Activated naive CD8-positive, alpha-beta T cell treated with anti-CD3 and anti-CD28 coated beads, Interleukin-2, amount 50 U/mL, for 16 hours (primary cell): Measurements from ENCODE around the gene ZNF526.
A peak's percentile ranks its signal among the peaks of the same experiment; 100 is the strongest.

Experiments
- DNase-seq: peaks from one replicate; pipeline ENCODE4 v3.0.0-alpha.2; 2020; ENCODE audit warnings: low read depth, low spot score

Gene ZNF526

DNA sequence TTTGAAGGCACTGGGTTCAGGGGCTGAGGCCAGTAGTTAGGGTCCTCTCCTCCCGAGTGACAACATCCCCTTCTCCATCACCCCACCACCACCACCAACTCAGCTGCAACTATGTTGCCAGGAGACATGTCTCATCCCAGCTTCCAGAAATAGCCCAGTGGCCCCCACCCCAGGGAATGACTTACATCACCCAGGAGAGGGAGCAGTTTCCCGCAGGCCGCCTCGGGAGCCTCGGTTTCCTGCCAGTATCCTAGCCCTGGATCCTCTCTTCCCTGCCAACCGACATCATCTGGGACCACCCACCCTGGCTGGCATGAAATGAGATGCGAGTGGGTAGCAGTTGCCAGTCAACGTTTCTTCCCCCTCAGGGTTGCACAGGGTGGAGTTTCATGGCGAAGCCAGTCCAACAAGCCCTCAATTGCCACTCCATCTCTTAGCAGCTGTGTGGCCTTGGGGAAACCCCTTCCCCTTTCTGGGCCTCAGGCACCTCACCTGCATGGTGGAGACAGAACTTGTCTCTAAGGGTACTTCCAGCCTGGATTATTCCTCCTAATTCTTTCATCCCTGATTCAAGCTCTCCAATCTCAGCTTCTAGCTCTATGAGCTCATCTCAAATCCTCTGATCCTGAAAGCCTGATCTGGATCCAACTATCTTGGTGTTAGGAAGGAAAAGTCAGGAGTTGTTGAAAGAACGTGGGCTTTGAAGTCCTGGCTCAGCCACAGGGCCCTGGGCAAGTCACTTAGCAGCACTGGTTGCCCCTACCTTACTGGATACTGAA is 26.2 kb downstream of the ZNF526 start:
- DNase-seq = no peak

DNA sequence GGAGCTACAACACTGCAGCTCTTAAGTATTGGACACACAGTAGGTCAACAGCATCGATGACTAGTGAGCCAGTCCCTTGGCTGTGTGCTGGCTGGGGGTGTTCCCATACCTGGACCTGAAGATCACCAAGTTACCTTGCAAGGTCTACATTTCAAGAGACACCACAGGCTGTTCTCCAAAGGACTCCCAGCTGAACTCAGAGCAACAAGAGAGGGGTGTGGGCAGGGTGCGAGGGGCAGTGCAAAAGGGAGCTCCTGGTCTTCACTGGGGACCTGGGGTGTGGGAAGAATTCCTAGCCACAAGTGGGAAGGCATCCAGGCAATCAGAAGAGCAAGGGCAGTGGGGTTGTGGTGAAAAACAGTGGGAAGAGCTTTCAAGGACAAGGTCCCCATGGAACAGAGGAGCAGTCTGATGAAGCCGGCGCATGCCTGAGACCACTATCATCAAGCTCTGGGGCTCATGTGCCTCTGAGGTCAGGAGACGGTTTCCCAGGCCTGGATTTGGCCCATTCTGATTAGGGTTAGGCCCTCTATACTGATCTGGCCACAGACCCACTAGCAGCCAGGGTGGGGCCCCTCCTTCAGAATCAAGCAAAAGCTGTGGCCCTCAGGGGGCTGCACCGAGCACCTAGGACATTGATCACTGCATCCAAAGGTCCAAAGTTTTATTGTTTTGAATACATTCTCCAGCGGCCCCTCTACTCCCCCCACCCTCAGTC is 27.0 kb downstream of the ZNF526 start:
- DNase-seq = no peak

DNA sequence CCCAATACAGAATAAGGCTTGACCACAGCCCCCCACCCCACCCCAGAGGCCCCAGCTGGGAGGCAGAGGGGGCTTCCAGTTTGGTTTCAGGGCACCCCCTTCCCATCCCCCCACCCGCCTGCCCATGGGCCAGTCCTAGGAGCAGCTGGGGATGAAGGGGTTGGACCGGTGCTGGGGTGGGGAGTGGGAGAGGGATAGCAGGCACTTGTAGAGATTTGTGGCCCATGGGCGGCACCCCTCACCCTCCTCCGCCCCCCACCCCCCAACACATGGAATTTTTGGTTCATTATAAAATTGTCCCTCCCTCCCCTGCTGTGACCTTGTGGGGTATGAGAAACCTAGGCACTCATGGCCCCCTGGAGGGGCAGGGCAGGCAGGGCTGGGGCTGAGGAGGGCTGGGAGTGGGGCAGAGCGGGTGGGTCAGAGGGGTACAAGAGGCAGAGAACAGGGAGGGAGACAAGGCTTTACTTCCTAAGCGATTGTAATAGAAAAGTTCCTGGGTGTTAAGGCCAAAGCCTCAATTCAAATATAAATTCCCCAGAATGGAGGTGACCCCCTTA is 27.6 kb downstream of the ZNF526 start:
- DNase-seq = no peak

DNA sequence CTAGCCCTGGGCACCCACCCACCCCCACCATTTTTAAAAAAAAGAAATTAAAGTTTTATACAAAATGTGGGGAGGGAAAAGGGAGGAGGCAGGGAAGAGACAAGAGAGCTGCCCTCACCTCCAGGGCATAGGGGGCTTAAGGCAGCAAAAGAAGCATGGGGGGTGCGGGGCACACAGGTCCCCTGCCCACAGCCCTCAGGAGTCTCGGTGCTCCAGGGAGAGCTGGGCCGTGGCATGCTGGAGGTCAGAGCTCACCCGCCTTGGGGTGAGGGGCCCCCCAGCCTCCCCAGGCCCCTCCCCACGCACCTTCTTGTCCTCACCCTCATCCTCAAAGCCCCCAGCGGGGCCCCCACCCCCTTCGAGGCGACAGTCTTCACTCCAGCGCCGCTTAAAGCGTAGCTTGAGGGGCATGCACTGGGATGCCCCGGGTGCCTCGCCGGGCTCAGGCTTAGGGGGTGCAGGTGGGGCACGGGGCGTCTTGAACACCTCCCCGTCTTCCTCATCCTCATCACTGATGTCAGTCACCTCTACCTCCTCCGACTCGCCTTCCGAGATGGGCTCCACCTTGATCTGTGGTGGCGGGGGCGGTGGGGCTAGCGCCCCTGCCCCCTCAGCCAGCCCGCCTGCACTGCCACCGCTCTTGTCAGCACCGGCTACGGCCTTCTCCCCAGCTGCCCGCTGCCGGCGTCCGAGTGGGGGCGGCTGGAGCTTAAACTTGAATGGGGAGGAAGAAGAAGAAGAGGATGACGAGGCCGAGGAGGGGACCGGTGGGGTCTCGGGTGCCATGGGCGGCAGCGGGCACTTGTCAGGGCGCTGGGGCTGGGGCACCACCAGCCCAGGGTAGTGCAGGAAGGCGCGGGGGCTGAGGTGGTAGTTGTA is 28.4 kb downstream of the ZNF526 start:
- no peak for DNase-seq

DNA sequence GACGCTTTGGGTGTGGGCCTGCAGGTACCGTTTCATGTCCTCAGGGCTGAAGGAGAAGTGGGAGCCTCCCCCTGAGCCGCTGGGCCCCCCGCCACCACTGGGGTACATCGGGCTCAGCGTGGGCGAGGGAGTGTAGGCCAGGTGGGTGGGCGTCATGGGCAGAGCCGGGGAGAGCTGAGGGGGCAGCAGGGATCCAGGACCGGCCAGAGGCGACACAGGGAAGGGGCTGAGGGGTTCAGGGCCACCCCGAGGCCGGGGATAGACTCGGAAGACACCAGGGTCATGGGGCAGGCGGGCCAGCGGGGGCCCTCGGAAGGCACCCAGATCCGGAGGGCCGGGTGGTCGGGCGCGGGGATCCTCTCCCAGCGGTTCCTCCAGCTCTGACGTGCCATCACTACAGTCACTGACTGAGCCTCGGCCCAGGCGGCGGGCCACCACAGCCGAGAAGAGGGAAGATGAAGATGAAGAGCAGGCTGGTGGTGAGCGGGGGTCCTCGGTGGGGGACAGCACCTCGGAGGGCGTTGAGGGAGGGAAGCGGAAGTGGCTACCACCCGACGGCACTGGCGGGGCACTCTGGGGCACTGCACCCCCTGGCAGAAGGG is 29.1 kb downstream of the ZNF526 start:
- DNase-seq = no peak

DNA sequence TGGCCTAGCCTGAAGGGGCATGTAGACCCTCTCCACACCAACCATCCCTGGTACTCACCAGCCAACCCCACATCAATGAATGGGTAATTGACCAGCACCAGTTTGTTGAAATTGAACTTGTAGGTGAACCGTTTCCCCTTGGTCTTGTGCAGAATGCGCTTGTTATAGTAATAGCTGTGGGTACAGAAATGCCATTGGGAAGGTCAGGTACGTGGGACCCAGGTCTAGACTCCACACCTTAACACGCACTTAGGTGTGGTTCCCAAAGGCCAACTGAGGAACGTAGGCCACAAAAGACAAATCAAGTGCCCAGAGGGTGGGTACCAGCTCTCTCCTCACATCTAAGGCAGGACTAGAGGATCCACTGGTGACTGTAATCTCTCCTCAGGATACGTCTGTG is 29.7 kb downstream of the ZNF526 start:
- no peak for DNase-seq

DNA sequence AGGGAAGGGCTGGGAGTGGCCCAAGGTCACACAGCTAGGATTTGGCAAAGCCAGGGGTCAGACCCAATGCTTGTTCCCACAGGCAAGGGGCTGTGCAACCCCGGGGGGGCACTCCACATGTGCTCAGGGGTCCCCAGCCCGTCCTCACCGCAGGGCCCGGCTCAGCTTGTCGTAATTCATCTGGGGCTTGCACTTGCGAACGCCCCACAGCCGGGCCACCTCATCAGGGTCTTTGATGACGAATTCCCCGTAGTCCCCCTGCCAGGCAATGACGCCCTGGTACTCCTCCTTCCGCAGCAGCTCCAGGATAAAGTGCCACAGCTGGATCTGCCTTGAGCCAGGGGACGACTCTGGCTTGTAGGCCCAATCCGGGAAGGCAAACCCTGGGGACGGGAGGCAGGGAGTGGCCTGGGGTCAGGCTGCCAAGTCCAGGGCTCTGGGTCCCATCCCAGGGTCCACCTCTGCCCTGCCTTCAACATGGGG is 30.1 kb downstream of the ZNF526 start:
- no peak for DNase-seq

DNA sequence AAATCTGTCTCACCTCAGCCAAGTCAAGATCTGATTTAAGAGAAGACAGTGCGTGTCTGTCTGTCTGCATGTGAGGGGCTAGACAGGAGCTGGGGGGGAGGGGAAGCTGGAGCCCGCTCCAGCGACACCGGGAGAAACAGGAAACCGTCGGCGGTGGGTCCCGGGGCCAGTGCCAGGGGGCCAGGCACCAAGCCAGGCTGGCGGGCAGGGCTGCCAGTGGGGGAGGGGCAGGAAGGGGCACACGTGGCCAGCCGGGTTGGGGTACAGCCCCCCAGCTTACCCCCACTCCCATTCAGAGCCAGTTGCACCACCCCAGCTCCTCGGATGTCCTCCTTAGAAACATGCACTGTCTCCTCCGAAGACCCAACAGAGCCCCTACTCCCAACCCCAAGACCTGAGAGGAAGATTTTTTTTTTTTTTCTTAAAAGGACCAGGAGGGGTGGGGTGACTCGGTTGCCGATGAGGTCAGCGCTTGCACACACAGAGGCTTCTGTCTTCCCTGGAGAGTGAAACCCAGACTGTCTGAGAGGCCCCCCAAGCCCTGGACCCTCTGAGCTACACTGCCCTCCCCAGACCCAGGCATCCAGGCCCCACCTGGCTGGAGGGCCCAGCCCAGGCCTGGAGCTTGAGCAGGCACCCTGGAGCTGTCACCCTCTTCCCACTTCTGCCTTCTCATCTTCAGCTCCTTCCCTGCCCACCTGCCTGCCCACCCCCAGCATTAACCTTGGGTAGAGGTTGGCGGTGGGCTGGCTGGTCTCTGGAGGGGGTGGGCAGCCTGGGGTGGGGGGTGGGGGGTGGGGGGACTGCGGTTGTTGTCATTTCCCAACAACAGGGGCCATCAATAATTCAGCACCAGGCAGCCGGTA is 30.8 kb downstream of the ZNF526 start:
- no peak for DNase-seq

DNA sequence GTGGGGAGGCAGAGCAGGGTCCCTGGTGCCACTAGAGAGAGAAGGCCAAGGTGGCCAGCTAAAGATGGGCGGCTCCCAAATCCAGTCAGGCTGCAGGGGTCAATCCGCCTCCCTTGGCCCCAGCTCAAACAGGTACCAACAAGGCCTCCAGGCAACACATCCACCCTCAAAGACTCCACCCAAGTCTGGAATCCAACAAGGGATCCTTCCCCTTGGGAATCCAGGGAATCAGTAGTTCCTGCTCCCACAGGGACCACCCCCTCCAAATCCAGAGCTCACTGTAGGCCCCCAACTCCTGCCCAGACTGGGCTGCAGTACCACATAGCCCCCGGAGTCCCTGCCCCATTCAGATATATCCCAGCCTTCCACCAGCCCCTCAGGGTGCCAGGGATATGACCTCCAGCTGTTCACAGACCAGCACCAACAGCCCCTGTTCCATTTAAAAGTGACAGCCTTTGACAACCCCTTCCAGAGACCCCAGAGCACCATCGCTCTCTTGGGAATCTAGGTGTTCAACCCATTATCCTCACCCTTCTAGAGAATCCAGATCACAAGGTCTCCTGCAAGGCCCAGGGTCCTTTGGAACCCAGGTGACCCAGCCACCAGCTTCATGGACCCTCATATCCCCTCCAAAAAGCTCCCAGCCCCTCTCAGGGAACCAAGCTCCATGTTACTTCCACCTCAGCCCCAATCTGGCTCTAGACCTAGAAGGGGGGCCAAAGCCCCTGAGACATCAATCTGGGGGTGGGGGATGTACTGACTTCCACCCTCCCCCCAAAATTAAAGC is 31.7 kb downstream of the ZNF526 start:
- DNase-seq = no peak

DNA sequence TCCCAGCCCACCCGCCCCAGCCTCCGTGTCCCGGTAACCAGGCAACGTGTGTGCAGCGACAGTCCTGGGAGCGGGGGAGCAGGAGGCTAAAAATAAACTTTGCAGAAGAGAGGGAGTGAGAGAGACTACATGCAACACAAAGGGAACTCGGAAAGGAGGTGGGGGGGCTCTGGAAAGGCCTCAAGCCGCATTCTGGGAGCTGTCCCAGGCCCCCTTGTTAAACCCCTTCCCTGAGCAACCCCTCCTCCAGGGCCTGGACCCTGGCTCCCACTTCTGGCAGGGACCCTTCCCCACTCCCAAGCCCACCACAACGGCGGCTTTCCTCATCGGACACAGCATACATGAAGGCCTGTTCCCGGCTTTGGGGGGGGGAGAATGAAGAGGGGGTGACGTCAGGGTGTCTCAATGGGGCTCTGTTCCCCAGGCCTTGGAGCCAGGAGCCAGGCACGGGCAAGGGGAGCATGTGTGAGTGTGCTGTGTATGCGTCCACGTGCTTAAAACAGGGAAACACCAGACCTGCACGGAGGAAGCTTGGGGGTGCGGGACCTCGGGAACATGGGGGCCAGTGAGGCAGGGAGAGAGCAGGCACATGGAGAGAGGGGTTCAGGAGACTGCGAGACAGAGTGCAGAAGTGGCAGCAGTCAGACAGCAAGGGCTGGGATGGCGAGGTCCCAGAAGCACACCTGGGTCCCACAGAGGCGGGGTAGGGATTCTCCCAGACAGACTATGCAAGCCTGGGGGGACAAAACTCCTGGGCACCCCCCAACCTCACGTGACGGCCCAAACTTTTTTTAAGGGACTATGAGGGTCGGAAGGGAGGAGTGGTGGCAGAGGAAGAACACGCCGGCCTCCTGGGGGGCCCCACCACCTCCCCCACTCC is 32.5 kb downstream of the ZNF526 start:
- no peak for DNase-seq

DNA sequence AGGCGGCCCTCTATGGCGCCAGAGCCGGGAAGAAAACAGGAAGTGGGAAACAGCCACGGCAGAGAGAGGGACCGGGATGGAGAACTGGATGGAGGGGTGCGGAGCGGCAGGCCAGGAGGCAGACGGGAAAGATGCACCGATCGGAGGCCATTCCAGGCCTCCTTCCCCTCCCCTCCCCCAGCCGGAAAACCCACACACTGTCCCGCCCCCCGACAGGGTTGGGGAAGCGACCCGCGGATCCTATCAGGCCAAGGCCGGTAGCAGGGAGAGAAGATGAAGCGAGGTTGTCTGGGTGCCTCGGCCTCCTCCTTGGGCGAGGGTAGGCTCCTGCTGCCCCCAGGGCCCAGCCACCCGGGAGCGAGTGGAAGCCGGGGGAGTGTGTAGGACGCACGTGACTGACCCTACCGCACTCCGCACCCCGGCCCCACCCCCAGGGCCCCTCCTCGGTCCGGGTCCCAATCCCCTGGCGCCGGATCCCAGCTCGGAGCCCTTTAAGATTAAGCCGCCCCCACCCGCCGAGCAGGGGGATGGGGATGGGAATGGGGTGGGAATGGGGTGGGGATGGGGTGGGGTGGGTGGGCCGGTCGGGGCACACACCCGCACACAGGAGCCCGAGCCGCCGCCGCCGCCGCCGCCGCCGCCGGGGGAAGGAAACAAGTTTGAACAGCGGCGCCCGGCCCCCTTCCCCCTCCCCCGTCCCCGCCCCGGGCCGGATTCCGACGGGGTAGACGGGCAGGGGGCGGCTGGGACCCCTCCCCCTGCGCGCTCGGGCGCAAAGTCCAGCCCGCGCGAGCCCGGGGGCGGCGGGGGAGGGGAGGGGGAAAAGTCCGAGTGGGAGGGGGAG is 33.4 kb downstream of the ZNF526 start:
- no peak for DNase-seq

DNA sequence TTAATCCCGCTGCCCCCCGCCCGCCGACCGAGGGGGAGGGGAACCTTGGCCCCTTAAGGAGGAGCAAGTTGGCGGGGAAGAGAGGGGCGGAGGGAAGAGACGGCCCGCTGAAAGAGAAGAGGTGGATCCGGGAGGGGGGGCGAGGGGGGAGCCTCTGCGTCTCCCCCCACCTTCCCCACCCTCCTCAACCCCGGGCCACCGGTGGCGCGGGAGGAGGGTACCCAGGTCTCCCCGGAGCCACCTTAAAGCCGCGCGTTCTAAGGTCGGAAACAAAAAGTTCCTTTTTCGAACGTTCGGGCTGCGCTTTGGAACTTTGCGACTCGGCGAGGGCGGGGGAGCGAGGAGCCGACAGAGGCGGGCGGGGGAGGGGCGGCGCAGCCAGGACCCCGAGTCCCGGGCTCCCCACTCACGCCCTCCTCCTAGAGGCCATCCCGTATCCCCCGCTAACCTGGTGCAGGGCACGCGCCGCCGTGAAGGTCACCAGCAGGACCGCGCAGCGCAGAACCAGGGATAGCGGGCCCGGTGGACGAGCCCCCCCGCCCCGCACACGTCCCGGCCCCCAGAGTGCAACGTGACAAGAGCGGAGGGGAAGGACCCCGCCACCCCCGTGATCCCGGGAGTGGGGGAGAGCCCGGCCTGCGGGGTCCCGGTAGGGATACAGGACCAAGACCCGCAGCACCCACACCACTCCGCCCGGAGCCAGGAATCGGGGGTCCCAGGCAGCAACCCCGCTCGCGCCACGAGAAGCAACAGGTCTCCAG is 34.2 kb downstream of the ZNF526 start:
- DNase-seq = peak; percentile 61

DNA sequence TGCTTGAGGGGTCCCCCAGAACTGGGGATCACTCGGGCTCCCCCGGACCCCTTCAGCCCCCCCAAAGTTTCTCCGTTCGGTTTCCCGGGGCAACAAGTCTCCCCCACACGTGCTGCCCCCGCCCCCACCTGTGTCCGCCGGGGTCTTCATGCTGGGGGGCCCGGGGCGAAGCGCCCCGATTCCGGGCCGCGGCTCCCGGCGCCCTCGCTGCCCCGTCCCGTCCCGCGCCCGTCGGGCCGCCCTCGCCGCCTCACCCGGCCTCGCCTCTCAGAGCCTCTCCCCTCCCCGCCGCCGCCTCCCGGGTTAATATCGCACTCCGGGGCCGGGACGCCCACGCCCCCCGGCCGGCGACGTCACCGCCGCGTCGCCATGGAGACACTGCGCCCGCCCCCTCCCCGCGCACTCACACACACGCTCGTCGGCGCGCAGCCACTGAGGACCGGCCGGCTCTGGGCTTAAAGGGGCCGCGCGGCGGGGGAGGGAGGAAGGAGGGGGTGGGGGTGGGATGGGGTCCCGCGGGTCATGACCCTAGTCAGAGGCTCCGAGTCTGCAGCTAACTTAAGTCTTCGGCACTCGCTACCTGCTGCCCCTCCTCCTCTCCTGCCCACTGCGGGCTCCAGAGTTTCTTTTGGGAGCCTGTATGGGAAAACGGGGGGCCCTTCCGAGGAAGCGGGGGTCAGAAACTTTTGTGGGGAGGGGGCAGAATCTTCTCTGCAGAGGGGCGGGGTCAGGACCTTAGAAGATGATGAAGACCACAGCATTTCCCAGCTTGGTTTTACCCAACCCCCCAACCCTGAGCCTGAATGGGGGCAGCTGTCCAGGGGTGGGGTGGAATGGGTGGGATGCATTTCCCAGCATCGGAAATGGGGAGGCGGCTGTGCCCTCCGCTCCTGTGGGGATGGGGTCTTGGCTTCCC is 35.0 kb downstream of the ZNF526 start, which contains the start of gene ERF:
Gene ERF (minus strand): TSS at position 279 of the 916 bp plus-strand sequence. CDS start 129 bp downstream, at position 150.
- peak; percentile 79 for DNase-seq

DNA sequence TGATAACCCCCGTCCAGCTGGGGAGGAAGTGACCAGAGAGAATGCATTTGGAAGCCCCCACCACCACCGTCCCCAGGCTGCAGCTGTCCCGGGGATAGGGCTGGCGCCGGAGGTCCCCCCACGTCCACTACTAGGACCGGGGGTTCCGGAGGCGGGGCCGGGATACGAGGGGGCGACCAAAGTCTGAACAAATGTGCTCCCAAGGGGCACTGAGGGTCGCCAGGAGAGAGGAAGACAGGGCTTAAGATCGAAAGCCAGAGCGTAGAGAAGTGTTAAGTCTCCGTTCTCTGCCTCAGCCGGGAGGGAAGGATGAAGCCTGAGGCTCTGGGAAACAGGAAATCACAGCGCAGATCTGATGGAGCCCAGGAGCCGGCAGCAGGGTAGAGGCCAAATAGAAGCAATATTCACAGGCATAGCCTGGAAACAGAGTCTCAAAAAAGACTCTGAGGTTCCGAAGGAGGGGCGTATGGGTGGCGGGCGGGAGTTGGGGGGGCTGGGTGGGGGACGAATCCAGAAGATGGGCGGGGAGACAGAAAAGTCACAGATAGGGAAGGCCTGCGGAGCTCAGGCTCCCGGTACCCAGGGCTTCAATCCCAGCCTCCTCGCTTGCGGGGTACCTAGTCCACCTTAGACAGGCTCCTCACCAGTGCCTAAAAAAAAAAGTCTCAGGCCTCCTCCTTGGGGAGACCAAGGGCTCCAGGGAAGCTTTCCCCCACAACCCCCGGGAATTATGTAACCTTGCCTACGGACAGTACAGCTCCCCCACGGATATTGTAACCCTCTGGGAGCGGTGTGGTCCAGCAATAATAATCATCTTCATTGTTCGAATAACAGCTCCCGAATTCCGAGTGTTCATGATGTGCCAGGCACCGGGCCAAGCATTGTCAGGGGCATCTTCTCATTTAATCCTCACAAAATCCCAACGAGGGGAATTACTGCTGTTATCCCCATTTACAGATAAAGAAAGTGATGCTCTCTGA is 35.9 kb downstream of the ZNF526 start:
- DNase-seq = no peak
